Karpas-422 (cell line): Measurements from ENCODE around the gene SLC44A5. TPM values are rescaled to one million over a fixed set of nuclear protein-coding genes. Genes with fewer than 3 reads are reported as not detected.
"Not testable (repeated sequence)": the region's sequence is repeated elsewhere in the genome, so short reads cannot be mapped to it uniquely, and the experiment has no call there.

Experiments
- DNase-seq: peaks from one replicate; pipeline ENCODE4 v3.0.0-alpha.2; 2015
- H2AFZ ChIP-seq: fragments of 200-600 bp; sonication (generic); 2 replicates; pipeline ENCODE4 v1.6.1; 2014; ENCODE audit warnings: antibody characterized with exemption, low read length, mixed read lengths
- H3K27ac ChIP-seq: fragments of 200-600 bp; sonication (generic); 2 replicates; pipeline ENCODE4 v1.5.1; 2014; ENCODE audit warnings: mild to moderate bottlenecking, low read length, moderate library complexity
- H3K27me3 ChIP-seq: fragments of 200-600 bp; sonication (generic); 2 replicates; pipeline ENCODE4 v1.6.1; 2014; ENCODE audit warnings: low read length, mixed read lengths
- H3K36me3 ChIP-seq: fragments of 200-600 bp; sonication (generic); 2 replicates; pipeline ENCODE4 v1.6.1; 2014; ENCODE audit warnings: low read length, mixed read lengths; ENCODE audit not compliant: insufficient read depth
- H3K4me1 ChIP-seq: fragments of 200-600 bp; sonication (generic); 2 replicates; pipeline ENCODE4 v1.6.1; 2014; ENCODE audit warnings: mild to moderate bottlenecking, low read length, mixed read lengths
- H3K4me2 ChIP-seq: fragments of 200-600 bp; sonication (generic); 2 replicates; pipeline ENCODE4 v1.6.1; 2014; ENCODE audit warnings: low read length, low read depth, mild to moderate bottlenecking; ENCODE audit not compliant: poor library complexity, severe bottlenecking
- H3K4me3 ChIP-seq: fragments of 200-600 bp; sonication (generic); 2 replicates; pipeline ENCODE4 v1.5.1; 2014; ENCODE audit warnings: mild to moderate bottlenecking, antibody characterized with exemption, low read length, mixed read lengths
- H3K79me2 ChIP-seq: fragments of 200-600 bp; sonication (generic); 2 replicates; pipeline ENCODE4 v1.6.1; 2014; ENCODE audit warnings: mild to moderate bottlenecking, low read length, mixed read lengths
- H3K9ac ChIP-seq: fragments of 200-600 bp; sonication (generic); 2 replicates; pipeline ENCODE4 v1.6.0; 2014; ENCODE audit warnings: low read length
- H3K9me2 ChIP-seq: fragments of 200-600 bp; sonication (generic), shearing (Covaris generic); replicated peaks from 2 replicates; pipeline ENCODE4 v1.6.0; 2014; ENCODE audit warnings: mild to moderate bottlenecking, low read length, moderate library complexity; ENCODE audit not compliant: insufficient read depth
- H3K9me3 ChIP-seq: fragments of 300-700, 200-600 bp; sonication (generic); 2 replicates; pipeline ENCODE4 v1.6.1; 2014; ENCODE audit warnings: low read length, mixed read lengths
- H4K20me1 ChIP-seq: fragments of 200-600 bp; sonication (generic); 2 replicates; pipeline ENCODE4 v1.6.1; 2014; ENCODE audit warnings: mild to moderate bottlenecking, antibody characterized with exemption, low read length, low read depth; ENCODE audit not compliant: insufficient read depth
- total RNA-seq: library from RNA; depleted of rRNA; stranded (reverse); fragments of >200 nt; shearing (Covaris generic); gene quantifications from 2 replicates; pipeline ENCODE4 v1.2.3, GENCODE V29; 2014; ENCODE audit warnings: low replicate concordance

SLC44A5 gene
- total RNA-seq, 1 experiment from 2014 or later = not detected

DNA sequence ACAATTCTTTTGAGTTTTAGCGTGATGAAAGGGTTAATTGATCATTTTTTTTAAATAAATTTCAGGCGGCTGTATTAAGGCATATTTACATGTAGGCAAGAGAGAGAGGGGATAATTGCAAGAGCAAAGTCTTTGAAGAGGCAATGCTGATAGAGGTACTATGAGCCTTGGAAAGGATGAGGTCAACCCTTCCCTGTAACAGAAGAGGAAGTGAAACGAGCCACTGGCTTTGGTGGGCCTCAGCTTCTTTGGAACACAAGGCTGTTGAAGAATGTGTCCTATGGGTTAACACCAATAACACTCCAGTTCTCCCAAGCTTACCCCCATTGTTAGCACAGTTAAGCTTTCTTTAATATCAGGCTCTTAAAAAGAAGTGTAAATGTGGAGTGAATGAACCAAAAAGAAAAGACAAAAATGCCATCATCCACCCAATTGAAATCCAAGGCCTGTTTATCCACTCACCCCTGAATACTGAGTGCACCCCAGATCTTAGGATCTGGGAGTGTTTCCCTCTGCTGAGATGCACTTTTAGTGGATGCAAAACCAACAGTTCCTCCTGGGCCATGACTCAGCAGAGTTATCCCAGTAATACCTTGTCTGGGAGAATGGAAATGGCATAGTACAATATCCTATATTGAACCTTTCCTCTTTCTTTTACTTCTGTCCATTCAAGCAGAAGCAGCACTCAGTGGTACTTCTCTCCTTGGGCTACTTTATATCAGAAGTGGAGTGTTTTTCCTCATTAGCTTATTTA, 216.4 kb downstream of the SLC44A5 start:
- H3K9ac ChIP-seq = no peak overlapping the region
- H3K9me2 ChIP-seq = no peaks in the 10 kb centered on the region
- no peaks in the 10 kb centered on the region for H3K36me3 ChIP-seq
- no peaks in the 10 kb centered on the region for H3K9me3 ChIP-seq
- no peak overlapping the region for H3K4me3 ChIP-seq
- H3K4me2 ChIP-seq = no peak overlapping the region
- DNase-seq = peak; percentile 42
- H3K4me1 ChIP-seq = no peaks in the 10 kb centered on the region
- no peaks in the 10 kb centered on the region for H3K27me3 ChIP-seq
- no peak overlapping the region for H3K27ac ChIP-seq
- H4K20me1 ChIP-seq = no peaks in the 10 kb centered on the region
- no peaks in the 10 kb centered on the region for H3K79me2 ChIP-seq
- no peak overlapping the region for H2AFZ ChIP-seq

- Histone ChIP-seq H4K20me1 (no peaks in the 10 kb centered on the region), H3K4me3 (no peak overlapping the region), H3K4me2 (no peak overlapping the region), H2AFZ (no peak overlapping the region), H3K4me1 (no peaks in the 10 kb centered on the region), H3K27me3 (no peaks in the 10 kb centered on the region), H3K9me3 (no peaks in the 10 kb centered on the region), H3K79me2 (no peaks in the 10 kb centered on the region), H3K9me2 (no peaks in the 10 kb centered on the region), H3K9ac (no peak overlapping the region), H3K36me3 (no peaks in the 10 kb centered on the region), H3K27ac (no peak overlapping the region)
- no peak for DNase-seq
Observed at GRCh38 chr1:75392278-75392677, 218.6 kb downstream of the SLC44A5 start.

DNA sequence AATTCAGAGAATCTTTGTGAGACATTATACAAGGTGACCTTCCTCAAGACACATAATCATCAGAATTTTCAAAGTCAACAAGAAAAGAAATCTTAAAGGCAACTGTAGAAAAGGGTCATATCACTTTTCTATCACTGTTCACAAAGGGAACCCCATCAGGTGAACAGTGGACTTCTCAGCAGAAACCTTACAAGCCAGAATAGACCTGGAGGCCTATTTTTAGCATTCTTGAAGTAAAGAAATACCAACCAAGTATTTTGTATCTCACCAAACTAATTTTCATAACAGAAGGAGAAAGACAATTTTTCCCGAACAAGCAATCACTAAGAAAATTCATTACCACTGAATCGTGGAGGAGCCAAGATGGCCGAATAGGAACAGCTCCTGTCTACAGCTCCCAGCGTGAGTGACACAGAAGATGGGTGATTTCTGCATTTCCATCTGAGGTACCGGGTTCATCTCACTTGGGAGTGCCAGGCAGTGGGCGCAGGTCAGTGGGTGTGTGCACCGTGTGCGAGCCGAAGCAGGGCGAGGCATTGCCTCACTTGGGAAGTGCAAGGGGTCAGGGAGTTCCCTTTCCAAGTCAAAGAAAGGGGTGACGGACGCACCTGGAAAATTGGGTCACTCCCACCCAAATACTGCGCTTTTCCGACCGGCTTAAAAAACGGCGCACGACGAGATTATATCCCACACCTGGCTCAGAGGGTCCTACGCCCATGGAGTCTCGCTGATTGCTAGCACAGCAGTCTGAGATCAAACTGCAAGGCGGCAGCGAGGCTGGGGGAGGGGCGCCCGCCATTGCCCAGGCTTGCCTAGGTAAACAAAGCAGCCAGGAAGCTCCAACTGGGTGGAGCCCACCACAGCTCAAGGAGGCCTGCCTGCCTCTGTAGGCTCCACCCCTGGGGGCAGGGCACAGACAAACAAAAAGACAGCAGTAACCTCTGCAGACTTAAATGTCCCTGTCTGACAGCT, 235.2 kb downstream of the SLC44A5 start:
- H3K27me3 ChIP-seq, H2AFZ ChIP-seq, H3K79me2 ChIP-seq, H3K36me3 ChIP-seq, H3K9me2 ChIP-seq, H3K4me3 ChIP-seq, H3K4me1 ChIP-seq, H3K27ac ChIP-seq, H3K9ac ChIP-seq, H3K9me3 ChIP-seq, H3K4me2 ChIP-seq, DNase-seq, H4K20me1 ChIP-seq: not testable (repeated sequence)

DNA sequence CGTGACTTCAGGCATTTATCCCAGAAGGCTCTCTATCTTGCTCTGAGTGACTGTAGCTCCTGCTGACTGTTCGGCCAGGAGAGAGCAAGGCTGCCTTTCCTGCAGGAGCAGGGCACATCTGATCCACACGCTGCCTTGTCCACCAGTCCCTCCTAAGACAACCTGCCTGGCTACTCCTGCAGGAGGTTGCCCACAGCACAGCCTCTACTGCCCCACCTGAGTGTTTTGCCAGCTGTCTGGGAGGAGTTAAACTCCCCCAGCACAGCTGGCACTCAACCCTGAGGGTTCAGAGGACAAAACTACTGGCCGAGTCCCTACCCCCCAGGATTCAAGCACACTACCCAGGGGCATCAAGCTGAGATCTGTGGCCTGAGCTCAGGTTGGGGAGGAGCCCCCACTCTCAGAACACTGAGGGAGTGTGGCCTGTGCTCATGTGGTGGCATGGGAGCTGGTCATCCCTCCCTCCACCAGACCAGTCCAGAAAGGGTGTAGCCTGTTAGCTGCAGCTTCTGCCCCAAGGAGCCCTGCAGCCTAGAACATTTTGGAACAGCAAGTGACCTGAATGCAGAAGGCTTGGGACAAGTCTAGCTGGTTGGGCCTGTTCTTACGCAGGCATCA, 237.3 kb downstream of the SLC44A5 start:
- no peaks in the 10 kb centered on the region for H3K9me2 ChIP-seq
- H3K9me3 ChIP-seq = no peaks in the 10 kb centered on the region
- no peaks in the 10 kb centered on the region for H3K79me2 ChIP-seq
- H2AFZ ChIP-seq = no peak overlapping the region
- no peak overlapping the region for H3K4me2 ChIP-seq
- H4K20me1 ChIP-seq = no peaks in the 10 kb centered on the region
- no peak for DNase-seq
- H3K27ac ChIP-seq = no peak overlapping the region
- no peaks in the 10 kb centered on the region for H3K4me1 ChIP-seq
- H3K4me3 ChIP-seq = no peak overlapping the region
- H3K27me3 ChIP-seq = no peaks in the 10 kb centered on the region
- H3K9ac ChIP-seq = no peak overlapping the region
- H3K36me3 ChIP-seq = no peaks in the 10 kb centered on the region

DNA sequence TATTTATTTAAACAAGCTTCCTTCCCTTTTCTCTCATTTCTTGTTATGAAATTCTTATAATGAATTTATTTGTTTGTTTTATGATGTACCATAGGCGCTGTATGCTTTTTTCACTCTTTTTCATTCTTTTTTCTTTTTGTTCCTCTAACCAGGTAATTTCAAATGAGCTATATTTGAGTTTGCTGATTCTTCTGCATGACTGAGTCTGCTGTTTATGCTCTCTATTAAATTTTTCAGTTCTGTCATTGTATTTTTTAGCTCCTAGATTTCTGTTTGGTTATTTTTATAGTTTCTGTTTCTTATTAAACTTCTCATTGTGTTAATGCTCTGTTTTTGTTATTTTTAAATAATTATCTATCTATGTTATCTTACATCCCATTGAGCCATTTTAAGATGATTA, 244.3 kb downstream of the SLC44A5 start:
- no peak overlapping the region for H3K9ac ChIP-seq
- H3K27ac ChIP-seq = no peak overlapping the region
- H4K20me1 ChIP-seq = no peaks in the 10 kb centered on the region
- H3K4me2 ChIP-seq = no peak overlapping the region
- H3K79me2 ChIP-seq = no peaks in the 10 kb centered on the region
- no peak overlapping the region for H2AFZ ChIP-seq
- no peaks in the 10 kb centered on the region for H3K36me3 ChIP-seq
- peaks cover 13% of the 10 kb centered on the region for H3K9me3 ChIP-seq
- no peak for DNase-seq
- 0 out of 2 replicates have a peak, but pooled peaks cover 4% of the 10 kb centered on the region for H3K9me2 ChIP-seq
- no peak overlapping the region for H3K4me3 ChIP-seq
- no peaks in the 10 kb centered on the region for H3K27me3 ChIP-seq
- H3K4me1 ChIP-seq = no peaks in the 10 kb centered on the region

DNA sequence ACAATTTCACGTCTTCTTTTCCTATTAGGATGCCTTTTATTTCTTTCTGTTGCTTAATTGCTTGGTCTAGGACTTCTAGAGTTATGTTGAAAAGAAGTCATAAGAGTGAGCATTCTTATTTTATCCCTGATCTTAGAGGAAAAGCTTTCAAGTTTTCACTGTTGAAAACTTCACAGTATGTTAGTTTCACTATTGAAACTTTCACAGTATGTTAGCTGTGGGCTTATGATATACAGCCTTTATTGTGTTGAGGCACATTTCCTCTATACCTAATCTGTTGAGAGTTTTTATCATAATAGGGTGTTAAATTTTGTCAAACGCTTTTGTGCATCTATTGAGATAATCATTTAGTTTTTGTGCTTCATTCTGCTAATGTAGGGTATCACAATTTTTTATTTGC, 249.7 kb downstream of the SLC44A5 start:
- H3K4me3 ChIP-seq = no peak overlapping the region

GRCh38 chr1:75354267-75354666, 256.6 kb downstream of the SLC44A5 start:
- not testable (repeated sequence) for H3K4me1 ChIP-seq, H3K36me3 ChIP-seq, H3K9me3 ChIP-seq, H2AFZ ChIP-seq, H3K9ac ChIP-seq, H4K20me1 ChIP-seq, H3K9me2 ChIP-seq, H3K27ac ChIP-seq, H3K27me3 ChIP-seq, DNase-seq, H3K4me3 ChIP-seq, H3K79me2 ChIP-seq, H3K4me2 ChIP-seq

More for the DNA sequence above, 249.7 kb downstream of the SLC44A5 start:
- Histone ChIP-seq H3K79me2 (no peaks in the 10 kb centered on the region), H2AFZ (no peak overlapping the region), H3K36me3 (no peaks in the 10 kb centered on the region), H3K4me2 (no peak overlapping the region), H3K9ac (no peak overlapping the region), H3K27me3 (no peaks in the 10 kb centered on the region), H3K4me1 (no peaks in the 10 kb centered on the region), H3K9me2 (0 out of 2 replicates have a peak, but pooled peaks cover 4% of the 10 kb centered on the region), H3K27ac (no peak overlapping the region), H4K20me1 (no peaks in the 10 kb centered on the region), H3K9me3 (peaks cover 3% of the 10 kb centered on the region; the same call in 1 of the 2 replicates)
- no peak for DNase-seq

DNA sequence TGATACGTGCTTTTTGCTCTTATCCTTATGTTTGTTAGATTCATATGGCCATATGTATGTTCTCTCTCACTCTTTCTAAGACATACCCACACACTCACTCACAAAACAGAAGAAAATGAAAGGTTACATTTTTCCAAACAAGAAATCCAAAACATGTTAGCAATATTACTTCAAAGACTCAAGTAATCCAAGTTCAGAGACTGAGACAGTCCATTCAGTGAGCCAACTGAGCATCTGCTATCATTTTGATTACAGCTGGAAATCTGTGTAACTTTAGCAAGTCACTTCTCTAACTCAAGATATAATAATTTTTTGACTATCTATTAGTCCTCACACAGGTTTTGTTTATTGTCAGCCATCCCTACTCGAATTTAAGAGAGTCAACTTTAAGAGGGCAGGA, 257.9 kb downstream of the SLC44A5 start:
- Histone ChIP-seq H3K27me3 (no peaks in the 10 kb centered on the region), H3K79me2 (no peaks in the 10 kb centered on the region), H3K9me2 (no peaks in the 10 kb centered on the region), H3K27ac (no peak overlapping the region), H3K4me2 (no peak overlapping the region), H2AFZ (no peak overlapping the region), H4K20me1 (no peaks in the 10 kb centered on the region), H3K4me3 (no peak overlapping the region), H3K9ac (no peak overlapping the region), H3K4me1 (no peaks in the 10 kb centered on the region), H3K9me3 (no peaks in the 10 kb centered on the region), H3K36me3 (no peaks in the 10 kb centered on the region)
- no peak for DNase-seq
